ENCODE results near the gene PGM1.
A peak's percentile ranks its signal among the peaks of the same experiment; 100 is the strongest.

The PGM1 gene

GRCh38 chr1:63669151-63669961 lies 76.1 kb downstream of the PGM1 start:
- no peak for DNase-seq

GRCh38 chr1:63670164-63670563 lies 77.0 kb downstream of the PGM1 start:
- no peak for DNase-seq

DNA sequence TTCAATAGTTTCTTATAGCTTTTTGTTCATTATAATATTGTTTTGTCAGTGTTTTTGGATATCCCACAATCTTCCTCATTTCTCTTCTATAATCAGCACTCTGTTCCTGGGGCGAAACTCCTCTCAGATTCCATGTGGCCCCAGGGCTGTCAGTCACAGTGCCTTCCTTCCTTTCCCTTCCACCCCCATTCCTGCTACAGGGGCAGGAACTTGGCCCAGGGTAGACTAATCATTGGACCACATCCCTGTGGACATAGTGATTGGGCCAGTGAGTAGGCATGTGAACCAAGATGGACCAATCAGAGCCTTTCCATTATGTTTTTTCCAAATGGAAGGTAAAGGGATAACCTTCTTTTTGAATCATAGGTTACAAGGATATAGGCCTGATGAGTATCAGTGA lies 78.3 kb downstream of the PGM1 start:
- no peak for DNase-seq

DNA sequence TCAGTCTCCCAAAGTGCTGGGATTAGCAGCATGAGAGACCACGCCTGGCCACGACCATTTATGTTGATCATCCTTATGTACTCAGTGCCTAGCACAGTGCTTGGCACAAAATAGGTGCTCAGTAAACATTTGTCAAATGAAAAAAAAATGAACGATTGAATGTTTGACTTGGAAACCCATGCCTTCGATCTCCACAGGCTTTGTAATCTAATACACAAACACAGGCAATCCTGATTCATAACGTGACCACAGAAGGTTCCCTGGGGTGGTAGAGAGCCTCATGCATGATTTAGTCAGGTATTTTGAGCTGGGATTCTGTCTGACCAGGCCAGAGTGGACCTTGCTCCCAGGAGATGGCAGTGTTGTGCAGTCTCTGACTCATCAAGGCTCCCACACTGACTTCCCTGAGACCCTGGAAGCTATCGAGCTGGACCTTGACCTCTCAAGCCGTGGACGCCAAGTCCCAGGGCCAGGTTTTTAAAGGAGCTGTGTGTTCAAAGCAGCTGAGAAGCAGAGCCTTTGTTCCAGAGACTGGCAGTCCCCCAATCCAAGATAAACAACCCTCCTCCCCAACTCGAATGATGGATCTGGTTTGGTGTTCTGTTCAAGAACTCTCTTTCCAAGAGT lies 81.1 kb downstream of the PGM1 start:
- peak; percentile 88 for DNase-seq

DNA sequence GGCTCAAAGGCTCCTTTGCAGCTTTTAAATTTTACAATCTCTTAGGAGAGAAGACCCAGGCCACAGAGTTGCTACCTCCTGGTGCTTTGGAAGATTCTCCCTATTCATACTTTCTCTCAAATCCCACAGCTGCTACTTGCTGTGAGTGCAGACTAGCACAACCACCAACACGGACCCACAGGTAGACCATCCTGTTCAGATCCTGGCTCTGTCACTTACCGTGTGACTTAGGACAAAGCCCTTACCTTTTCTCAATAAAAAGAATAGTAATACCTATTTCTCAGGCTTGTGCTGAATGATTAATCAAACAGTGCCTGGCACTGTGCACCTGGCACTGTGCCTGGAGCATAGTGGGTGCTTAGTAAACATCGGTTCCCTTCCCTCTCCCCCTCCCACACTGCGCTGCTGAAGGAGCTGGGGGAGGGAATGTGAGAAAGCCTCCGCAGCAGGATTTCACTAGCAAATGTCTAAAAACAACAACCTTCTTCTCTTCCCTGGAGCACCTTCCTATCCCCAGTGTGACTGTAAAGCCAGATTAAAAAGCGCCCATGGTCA lies 81.7 kb downstream of the PGM1 start:
- DNase-seq, result no peak

GRCh38 chr1:63675420-63675931 lies 82.3 kb downstream of the PGM1 start:
- peak; percentile 33 for DNase-seq

DNA sequence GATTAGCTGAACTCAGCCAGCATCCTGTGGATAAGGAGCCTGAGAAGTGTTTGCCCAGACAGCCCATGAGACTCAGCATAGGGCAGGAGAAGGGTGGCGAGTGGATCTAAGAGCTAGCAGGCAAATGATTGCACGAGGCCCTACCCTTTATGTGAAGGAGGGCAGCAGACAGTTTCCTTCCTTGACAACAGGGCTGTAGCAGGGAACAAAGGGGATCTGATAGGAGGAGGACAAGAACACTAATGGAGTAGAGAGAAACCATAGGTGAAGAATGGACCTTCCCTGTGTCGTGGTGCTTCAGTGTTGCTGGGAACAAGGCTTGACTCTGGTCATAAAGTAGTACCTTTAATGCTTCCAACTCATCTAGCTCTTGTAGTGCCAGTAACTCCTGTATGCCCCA lies 84.3 kb downstream of the PGM1 start:
- no peak for DNase-seq

DNA sequence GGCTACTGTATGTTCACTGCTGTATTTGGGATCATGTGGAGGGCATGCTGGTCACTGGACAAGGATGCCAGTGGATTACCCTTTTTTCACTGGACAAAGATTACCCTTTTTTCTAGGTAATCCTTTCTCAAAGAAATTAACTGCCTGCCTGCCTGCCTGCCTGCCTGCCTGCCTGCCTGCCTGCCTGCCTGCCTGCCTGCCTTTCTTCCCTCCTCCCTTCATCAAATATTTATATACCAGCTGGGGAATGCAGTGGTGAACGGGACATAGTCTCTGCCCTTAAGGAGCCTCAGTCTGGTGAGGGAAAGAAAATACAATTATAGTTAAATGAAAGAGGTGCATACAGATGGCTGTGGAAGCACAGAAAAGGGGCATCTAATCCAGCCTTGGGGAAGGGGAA lies 85.0 kb downstream of the PGM1 start:
- no peak for DNase-seq

DNA sequence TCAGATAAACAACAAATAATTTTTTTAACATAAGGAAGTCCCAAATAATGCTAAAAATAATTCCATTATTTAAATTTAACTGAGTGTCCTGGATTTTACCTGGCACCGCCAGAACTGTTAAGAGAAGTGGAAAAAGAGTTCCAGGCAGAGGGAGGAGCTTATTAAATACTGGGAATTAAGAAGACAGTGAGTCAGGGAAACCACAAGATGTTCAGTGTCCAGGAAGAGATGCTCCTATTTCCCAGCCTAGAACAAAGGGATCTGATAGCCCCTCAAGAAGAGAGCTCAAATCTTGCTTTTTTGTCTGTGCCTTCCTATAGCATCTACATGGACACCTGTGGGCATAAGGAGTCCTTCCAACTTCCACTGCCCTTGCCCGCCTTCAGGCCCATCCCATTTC lies 85.9 kb downstream of the PGM1 start:
- DNase-seq, result peak; percentile 52

DNA sequence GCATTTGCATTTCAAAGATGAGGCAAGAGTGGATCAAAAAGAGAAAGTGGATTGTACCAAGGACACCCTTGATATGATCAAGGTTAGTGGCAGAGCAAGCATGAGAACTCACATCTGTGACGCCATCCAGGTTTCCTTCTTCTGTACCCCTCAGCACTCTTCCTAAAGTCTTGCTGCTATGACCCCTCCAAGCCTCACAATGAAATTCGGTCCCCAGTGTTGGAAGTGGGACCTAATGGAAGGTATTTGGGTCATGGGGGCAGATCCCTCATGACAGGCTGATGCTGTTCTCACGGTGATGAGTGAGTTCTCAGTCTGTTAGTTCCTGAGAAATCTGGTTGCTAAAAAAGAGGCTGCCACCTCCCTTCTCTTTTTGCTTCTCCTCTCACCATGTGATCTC lies 86.4 kb downstream of the PGM1 start:
- no peak for DNase-seq

DNA sequence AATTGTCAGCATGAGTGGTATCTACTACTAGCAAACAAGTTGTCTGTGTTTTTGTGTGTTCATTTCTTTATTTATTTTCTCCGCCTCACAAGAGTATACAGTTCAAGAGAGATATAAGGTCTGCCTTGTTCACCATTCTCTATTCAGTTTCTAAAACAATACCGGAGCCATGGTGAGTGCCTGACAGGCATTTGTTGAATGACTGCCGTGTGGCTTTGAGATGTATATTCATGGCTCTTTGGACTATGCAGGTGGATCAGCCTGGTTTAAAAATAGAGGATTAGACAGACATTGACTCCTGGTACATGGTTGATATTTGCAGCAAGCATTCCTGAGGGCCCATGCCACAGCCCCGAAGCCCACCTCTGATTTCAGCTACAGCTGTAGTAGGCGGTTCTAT lies 89.7 kb downstream of the PGM1 start:
- no peak for DNase-seq

- no peak for DNase-seq
Observed at GRCh38 chr1:63683759-63684158, 90.5 kb downstream of the PGM1 start.

DNA sequence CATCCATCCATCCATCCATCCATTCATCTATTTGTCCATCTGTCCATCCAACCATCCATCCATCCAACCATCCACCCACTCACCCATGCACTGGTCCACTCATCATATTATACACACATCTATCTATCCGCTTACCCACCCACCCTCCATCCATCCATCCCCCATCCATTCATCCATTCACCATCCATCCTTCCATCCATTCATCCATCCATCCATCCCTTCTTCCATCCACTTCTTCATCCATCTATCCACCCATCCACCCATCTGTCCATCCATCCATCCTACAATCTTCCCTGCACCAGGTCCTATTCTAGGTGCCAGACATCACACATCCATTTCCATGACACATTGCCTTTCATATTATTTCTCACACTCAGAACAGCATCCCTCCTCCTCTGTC lies 93.5 kb downstream of the PGM1 start:
- DNase-seq, result no peak

- DNase-seq, result peak; percentile 72
Observed at GRCh38 chr1:63688302-63688890, 95.2 kb downstream of the PGM1 start.

DNA sequence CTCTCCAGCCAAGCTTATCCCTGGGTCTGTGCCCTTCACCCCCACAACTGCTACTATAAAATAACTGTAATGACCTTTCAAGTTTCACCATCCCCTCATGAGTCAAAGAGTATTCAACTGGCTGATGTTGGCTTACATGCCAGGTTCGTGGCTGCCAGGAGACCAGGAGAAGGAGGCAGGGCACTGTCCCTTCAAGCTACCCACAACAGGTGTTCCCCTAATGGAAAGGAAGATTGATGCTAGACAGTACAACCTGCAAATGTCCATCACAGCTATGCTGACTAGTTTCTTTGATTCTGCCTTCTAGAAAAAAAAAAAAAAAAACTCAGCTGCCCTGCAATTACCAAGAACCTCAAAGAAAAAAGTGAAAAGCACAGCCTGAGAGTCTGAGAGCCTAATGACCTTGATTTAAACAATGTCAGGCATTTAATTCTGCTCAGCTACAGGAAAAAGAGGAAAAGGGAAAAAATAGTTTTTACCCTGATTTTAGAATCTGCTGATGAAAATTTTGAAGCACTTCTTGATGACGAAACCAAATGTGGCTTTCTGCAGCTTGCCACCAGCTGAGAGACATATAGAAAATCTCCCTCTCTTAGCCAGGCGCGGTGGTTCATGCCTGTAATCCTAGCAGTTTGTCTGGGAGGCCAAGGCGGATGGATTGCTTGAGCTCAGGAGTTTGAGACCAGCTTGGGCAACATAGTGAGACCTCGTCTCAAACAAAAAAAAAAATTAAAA lies 97.9 kb downstream of the PGM1 start:
- DNase-seq, result peak; percentile 46

DNA sequence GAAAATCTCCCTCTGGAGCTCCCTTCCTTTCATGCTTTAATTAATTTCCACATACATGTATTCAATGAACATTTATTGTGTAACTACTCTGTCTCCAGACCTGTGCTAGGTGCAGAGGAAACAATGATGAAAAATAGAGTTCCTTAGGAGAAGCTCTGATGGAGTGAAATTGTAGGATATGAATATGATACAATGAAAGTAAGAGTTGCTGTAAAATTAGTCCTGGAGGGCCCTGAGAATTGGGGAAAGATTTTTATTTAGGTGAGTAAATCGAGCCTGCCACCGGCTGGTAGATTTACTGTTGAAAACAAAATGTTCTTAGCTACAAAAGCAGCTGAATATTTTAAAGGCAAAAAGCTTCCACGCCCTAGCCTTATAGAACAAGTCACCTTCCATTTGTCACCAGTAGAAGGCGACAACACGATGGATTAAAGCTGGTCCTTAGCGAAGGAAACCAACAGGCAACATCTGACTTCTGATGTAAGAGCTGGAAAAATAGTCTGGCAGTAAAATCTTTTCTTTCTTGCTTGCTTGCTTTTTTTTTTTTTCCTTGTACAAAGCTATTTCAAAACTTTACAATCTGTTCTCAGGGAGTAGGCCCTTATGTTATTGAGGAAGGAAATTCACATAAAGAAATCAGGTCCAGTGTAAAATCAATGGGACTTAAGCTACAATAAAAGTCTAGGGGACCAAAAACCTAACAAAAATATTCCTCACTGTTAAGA lies 98.7 kb downstream of the PGM1 start:
- peak; percentile 94 for DNase-seq

DNA sequence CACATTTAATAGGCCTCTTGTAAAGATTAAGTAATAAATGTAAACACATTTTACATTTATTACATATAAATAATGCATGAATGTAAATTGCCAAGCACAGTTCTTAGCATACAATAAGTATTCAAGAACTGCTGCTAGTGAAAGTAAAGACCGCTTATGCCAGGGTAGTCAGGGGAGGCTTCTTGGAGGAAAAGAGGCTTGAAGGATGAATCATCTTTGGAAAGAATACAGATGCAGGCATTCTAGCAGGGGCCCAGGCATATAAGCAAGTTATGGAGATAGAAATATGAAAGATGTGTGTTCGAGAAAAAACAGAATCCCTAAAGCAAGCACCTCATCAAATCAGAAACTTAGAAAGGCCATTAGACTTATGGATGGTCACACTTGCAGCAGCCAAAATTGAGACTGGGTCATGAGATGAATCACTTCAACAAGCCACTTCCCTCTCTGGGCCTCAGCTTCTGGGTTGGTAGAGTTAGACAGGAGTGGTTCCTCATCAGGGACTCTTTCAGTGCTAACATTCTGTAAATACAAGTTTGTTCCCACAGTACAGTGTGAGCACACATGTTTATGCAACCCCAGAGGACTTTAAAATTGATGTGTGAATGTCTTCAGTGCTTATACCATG lies 100.8 kb downstream of the PGM1 start:
- DNase-seq, result peak; percentile 32

- DNase-seq, result no peak
Observed at GRCh38 chr1:63698001-63698838, 105.0 kb downstream of the PGM1 start.

DNA sequence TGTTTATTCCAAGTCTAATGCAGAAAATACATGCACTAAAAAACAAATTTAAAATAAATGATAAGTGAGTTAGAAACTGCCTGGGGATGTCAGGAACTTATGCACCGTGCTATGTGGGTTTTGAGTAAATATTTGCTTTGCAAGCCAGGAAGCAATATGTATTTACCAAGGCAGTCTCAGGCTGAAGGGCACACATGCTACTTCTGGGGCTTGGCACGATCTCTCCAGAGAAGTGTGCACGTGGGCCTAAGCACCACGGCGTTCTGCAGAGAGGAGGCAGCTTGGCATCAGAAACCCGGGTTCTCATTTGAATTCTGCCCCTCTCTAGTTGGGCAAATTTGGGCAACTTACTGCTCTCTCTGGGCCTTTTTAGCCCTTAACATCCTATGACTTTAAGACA lies 108.0 kb downstream of the PGM1 start:
- DNase-seq, result no peak

DNA sequence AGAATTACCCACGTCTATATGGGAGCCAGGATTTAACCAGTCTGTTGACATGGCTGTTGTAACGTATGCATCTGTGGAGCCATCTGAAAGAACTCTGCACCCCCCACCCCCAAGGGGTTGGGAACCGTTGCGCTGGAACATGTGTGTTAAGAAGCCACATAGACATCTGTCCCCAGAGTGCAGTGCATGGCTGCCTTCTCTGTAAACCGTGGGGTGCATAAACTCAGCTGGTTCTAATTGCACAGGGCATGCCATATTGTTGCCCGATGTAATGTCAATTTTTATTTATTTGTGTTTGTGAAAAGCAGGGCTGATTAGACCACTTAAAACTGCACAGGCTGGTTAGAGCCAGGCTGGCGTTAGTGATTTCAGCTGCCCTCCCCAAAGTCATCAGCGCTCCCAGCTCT lies 110.5 kb downstream of the PGM1 start:
- DNase-seq, result no peak

- no peak for DNase-seq
Observed at GRCh38 chr1:63704443-63704842, 111.2 kb downstream of the PGM1 start.
